ENCODE results near the gene ATF7.
"Not testable (repeated sequence)": the region's sequence is repeated elsewhere in the genome, so short reads cannot be mapped to it uniquely, and the experiment has no call there.

The ATF7 gene

GRCh38 chr12:53560912-53561589 lies 65.1 kb downstream of the ATF7 start:
- Histone ChIP-seq H3K36me3 (ENCODE audit: control insufficient read depth, insufficient read depth, low read length) (no peaks in the 10 kb centered on the region), H3K9ac (ENCODE audit: low read depth, low read length) (no peak overlapping the region), H3K27me3 (ENCODE audit: control insufficient read depth, insufficient read depth, low read length) (no peaks in the 10 kb centered on the region), H3K4me1 (ENCODE audit: control insufficient read depth, insufficient read depth, low read length) (no peaks in the 10 kb centered on the region), H3K4me3 (ENCODE audit: low read depth, low read length) (no peak overlapping the region), H3K9me3 (ENCODE audit: control insufficient read depth, insufficient read depth, low read length) (no peaks in the 10 kb centered on the region)

GRCh38 chr12:53560351-53560750 lies 65.8 kb downstream of the ATF7 start:
- Histone ChIP-seq H3K4me1 (ENCODE audit: control insufficient read depth, insufficient read depth, low read length) (no peaks in the 10 kb centered on the region), H3K36me3 (ENCODE audit: control insufficient read depth, insufficient read depth, low read length) (no peaks in the 10 kb centered on the region), H3K27me3 (ENCODE audit: control insufficient read depth, insufficient read depth, low read length) (no peaks in the 10 kb centered on the region), H3K9me3 (ENCODE audit: control insufficient read depth, insufficient read depth, low read length) (no peaks in the 10 kb centered on the region), H3K4me3 (ENCODE audit: low read depth, low read length) (no peak overlapping the region), H3K9ac (ENCODE audit: low read depth, low read length) (no peak overlapping the region)

- Histone ChIP-seq H3K9ac (ENCODE audit: low read depth, low read length) (no peak overlapping the region), H3K36me3 (ENCODE audit: control insufficient read depth, insufficient read depth, low read length) (no peaks in the 10 kb centered on the region), H3K27me3 (ENCODE audit: control insufficient read depth, insufficient read depth, low read length) (no peaks in the 10 kb centered on the region), H3K9me3 (ENCODE audit: control insufficient read depth, insufficient read depth, low read length) (no peaks in the 10 kb centered on the region), H3K4me3 (ENCODE audit: low read depth, low read length) (no peak overlapping the region), H3K4me1 (ENCODE audit: control insufficient read depth, insufficient read depth, low read length) (no peaks in the 10 kb centered on the region)
These were observed 67.6 kb downstream of the ATF7 start for GRCh38 chr12:53558631-53559030.

DNA sequence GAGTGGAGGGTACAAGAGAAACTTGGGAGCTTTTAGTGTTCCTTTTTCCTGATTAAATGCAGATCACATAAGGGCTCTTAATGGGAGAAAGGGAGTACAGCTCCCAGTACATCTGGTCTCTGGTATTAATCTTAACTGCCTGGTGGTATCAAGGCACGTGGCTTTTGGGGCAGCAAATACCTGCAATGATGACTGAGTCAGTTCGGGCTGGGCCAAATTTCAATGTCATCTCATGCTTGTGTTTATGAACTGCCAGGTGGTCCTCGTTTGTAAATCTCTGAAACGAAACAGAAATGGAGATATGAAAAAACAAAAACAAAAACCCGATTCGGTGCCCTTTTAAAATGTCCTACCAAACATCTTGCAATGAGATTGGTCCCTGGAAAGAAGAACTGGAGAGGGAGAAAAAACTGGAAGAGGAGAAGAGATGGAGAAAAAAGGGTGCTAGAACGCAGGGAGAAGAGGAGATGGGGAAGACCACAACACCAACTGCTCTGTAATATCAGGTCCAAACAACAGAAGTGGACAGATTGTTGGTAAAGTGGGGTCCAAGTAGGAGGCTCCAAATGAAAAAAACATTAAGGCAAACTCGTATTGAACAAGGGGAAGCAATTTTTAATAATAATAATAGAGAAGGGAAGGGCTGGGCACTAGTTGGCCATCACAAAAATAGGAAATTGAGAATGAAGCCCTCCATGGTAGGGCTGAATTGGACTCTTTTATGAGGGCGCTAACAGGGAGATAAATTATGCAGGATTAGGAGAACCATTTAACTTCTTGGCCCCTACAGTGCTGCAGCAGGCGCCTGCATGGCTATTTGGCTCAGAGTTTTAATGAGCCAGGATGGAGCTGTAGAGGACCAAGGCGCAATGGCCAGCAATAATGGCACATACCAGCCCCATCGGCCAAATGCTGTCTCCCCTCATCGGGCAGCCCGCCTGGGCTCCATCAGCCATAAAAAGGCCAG lies 73.5 kb downstream of the ATF7 start:
- H3K27me3 ChIP-seq (ENCODE audit: control insufficient read depth, insufficient read depth, low read length): no peaks in the 10 kb centered on the region
- no peak overlapping the region for H3K4me3 ChIP-seq (ENCODE audit: low read depth, low read length)
- no peaks in the 10 kb centered on the region for H3K4me1 ChIP-seq (ENCODE audit: control insufficient read depth, insufficient read depth, low read length)
- no peaks in the 10 kb centered on the region for H3K36me3 ChIP-seq (ENCODE audit: control insufficient read depth, insufficient read depth, low read length)
- no peaks in the 10 kb centered on the region for H3K9me3 ChIP-seq (ENCODE audit: control insufficient read depth, insufficient read depth, low read length)
- H3K9ac ChIP-seq (ENCODE audit: low read depth, low read length): no peak overlapping the region

DNA sequence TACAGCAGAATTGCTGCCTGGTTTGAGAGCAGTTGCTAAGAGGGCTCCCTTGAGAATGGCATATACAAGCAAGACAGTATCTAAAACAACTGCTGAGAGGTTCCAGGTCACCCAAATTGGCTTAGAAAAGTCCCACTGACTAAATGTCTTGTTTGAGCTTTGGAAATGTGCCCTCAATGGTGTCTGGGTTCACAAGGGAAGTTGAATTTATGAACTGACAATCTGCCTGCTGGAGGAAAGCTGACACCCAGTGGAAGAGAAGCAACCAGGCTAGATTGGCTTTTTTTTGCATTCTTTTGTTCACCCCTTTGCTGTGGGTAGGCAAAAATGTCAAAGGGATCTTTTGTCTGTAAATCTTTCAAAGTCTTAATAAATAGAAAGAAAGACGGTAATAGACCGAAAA lies 74.3 kb downstream of the ATF7 start:
- H3K36me3 ChIP-seq (ENCODE audit: control insufficient read depth, insufficient read depth, low read length): no peaks in the 10 kb centered on the region
- H3K27me3 ChIP-seq (ENCODE audit: control insufficient read depth, insufficient read depth, low read length): no peaks in the 10 kb centered on the region
- no peak overlapping the region for H3K9ac ChIP-seq (ENCODE audit: low read depth, low read length)
- no peak overlapping the region for H3K4me3 ChIP-seq (ENCODE audit: low read depth, low read length)
- H3K4me1 ChIP-seq (ENCODE audit: control insufficient read depth, insufficient read depth, low read length): no peaks in the 10 kb centered on the region
- H3K9me3 ChIP-seq (ENCODE audit: control insufficient read depth, insufficient read depth, low read length): no peaks in the 10 kb centered on the region

- Histone ChIP-seq H3K36me3 (ENCODE audit: control insufficient read depth, insufficient read depth, low read length) (no peaks in the 10 kb centered on the region), H3K4me1 (ENCODE audit: control insufficient read depth, insufficient read depth, low read length) (no peaks in the 10 kb centered on the region), H3K9me3 (ENCODE audit: control insufficient read depth, insufficient read depth, low read length) (no peaks in the 10 kb centered on the region), H3K4me3 (ENCODE audit: low read depth, low read length) (no peak overlapping the region), H3K27me3 (ENCODE audit: control insufficient read depth, insufficient read depth, low read length) (no peaks in the 10 kb centered on the region), H3K9ac (ENCODE audit: low read depth, low read length) (no peak overlapping the region)
These were observed 75.6 kb downstream of the ATF7 start for GRCh38 chr12:53550595-53550994.

GRCh38 chr12:53550131-53550530 lies 76.1 kb downstream of the ATF7 start:
- H3K27me3 ChIP-seq (ENCODE audit: control insufficient read depth, insufficient read depth, low read length); H3K9me3 ChIP-seq (ENCODE audit: control insufficient read depth, insufficient read depth, low read length); H3K4me3 ChIP-seq (ENCODE audit: low read depth, low read length); H3K36me3 ChIP-seq (ENCODE audit: control insufficient read depth, insufficient read depth, low read length); H3K9ac ChIP-seq (ENCODE audit: low read depth, low read length); H3K4me1 ChIP-seq (ENCODE audit: control insufficient read depth, insufficient read depth, low read length): not testable (repeated sequence)

DNA sequence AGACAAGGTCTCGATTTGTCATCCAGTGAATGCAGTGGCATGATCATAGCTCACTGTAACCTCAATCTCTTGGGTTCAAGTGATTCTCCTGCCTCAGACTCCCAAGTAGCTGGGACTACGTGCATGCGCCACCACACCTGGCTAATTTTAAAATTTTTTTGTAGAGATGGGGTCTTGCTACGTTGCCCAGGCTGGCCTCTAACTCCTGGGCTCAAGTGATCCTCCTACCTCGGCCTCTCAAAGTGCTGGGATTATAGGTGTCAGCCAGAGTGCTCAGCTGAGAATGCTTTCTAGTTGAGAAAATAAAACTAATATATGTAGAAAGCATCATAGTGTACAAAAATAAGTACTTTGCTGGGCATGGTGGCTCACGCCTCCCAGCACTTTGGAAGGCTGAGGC lies 77.8 kb downstream of the ATF7 start:
- not testable (repeated sequence) for H3K9me3 ChIP-seq (ENCODE audit: control insufficient read depth, insufficient read depth, low read length); H3K4me1 ChIP-seq (ENCODE audit: control insufficient read depth, insufficient read depth, low read length); H3K36me3 ChIP-seq (ENCODE audit: control insufficient read depth, insufficient read depth, low read length); H3K9ac ChIP-seq (ENCODE audit: low read depth, low read length); H3K4me3 ChIP-seq (ENCODE audit: low read depth, low read length); H3K27me3 ChIP-seq (ENCODE audit: control insufficient read depth, insufficient read depth, low read length)

DNA sequence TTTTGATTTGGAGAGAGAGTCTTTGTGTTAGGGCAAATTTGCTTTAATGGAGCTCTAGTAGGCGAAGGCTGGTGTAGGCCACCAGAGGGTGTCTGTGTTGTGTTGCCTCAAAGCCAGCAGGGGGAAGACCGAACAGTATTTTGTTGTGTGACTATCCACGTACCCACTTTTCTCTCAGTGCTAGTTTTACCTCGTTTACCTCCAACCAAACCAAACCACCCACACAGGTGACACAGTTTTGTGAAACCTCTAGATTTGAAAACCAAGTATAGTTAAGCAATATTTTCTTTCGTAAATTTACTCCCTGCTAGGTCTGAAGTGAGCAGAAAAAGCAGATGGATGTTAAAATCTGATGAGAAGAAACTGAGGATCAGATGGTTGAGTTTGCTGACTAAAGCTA lies 82.6 kb downstream of the ATF7 start:
- Histone ChIP-seq H3K36me3 (ENCODE audit: control insufficient read depth, insufficient read depth, low read length) (no peaks in the 10 kb centered on the region), H3K9me3 (ENCODE audit: control insufficient read depth, insufficient read depth, low read length) (no peaks in the 10 kb centered on the region), H3K9ac (ENCODE audit: low read depth, low read length) (peak overlapping the region; percentile 56), H3K27me3 (ENCODE audit: control insufficient read depth, insufficient read depth, low read length) (no peaks in the 10 kb centered on the region), H3K4me3 (ENCODE audit: low read depth, low read length) (no peak overlapping the region), H3K4me1 (ENCODE audit: control insufficient read depth, insufficient read depth, low read length) (peaks cover 4% of the 10 kb centered on the region)

- Histone ChIP-seq H3K4me1 (ENCODE audit: control insufficient read depth, insufficient read depth, low read length) (peaks cover 4% of the 10 kb centered on the region), H3K4me3 (ENCODE audit: low read depth, low read length) (no peak overlapping the region), H3K9me3 (ENCODE audit: control insufficient read depth, insufficient read depth, low read length) (no peaks in the 10 kb centered on the region), H3K36me3 (ENCODE audit: control insufficient read depth, insufficient read depth, low read length) (peaks cover 3% of the 10 kb centered on the region), H3K27me3 (ENCODE audit: control insufficient read depth, insufficient read depth, low read length) (no peaks in the 10 kb centered on the region), H3K9ac (ENCODE audit: low read depth, low read length) (no peak overlapping the region)
These were observed 86.7 kb downstream of the ATF7 start for GRCh38 chr12:53539526-53539925.

DNA sequence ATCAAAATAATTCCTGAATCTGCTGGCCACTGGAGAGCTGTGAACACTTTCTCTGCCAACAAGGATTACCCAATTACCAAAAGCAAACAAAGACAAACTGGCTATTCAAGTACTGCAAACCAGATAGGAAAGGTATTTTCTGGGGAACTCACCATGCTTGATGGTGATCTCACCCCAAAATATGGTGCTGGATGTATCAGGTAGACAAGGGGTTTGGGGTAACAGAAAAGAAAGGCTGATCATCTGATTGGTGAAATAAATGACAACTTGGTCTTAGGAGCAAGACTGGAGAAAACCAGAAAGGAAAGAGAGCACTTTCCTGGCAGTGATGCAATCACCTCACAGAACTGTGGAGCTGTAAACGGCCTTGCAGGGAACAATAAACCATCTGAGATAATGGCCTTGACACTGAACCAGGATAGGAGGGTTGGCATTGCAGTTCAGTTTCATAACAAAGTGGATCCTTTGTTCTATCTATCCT lies 87.9 kb downstream of the ATF7 start:
- H3K4me1 ChIP-seq (ENCODE audit: control insufficient read depth, insufficient read depth, low read length): no peaks in the 10 kb centered on the region
- H3K9me3 ChIP-seq (ENCODE audit: control insufficient read depth, insufficient read depth, low read length): no peaks in the 10 kb centered on the region
- H3K4me3 ChIP-seq (ENCODE audit: low read depth, low read length): no peak overlapping the region
- H3K36me3 ChIP-seq (ENCODE audit: control insufficient read depth, insufficient read depth, low read length): peaks cover 6% of the 10 kb centered on the region
- no peak overlapping the region for H3K9ac ChIP-seq (ENCODE audit: low read depth, low read length)
- H3K27me3 ChIP-seq (ENCODE audit: control insufficient read depth, insufficient read depth, low read length): no peaks in the 10 kb centered on the region

GRCh38 chr12:53536962-53537361 lies 89.2 kb downstream of the ATF7 start:
- H3K9me3 ChIP-seq (ENCODE audit: control insufficient read depth, insufficient read depth, low read length): no peaks in the 10 kb centered on the region
- H3K4me3 ChIP-seq (ENCODE audit: low read depth, low read length): no peak overlapping the region
- peaks cover 10% of the 10 kb centered on the region for H3K36me3 ChIP-seq (ENCODE audit: control insufficient read depth, insufficient read depth, low read length)
- H3K4me1 ChIP-seq (ENCODE audit: control insufficient read depth, insufficient read depth, low read length): no peaks in the 10 kb centered on the region
- no peaks in the 10 kb centered on the region for H3K27me3 ChIP-seq (ENCODE audit: control insufficient read depth, insufficient read depth, low read length)
- no peak overlapping the region for H3K9ac ChIP-seq (ENCODE audit: low read depth, low read length)
